Left kidney (tissue), 2 donors: ENCODE results near the gene SHB. TPM values are rescaled to one million over a fixed set of nuclear protein-coding genes. Genes with fewer than 3 reads are reported as not detected.
"Not testable (repeated sequence)": the region's sequence is repeated elsewhere in the genome, so short reads cannot be mapped to it uniquely, and the experiment has no call there.

ENCODE experiments used
- DNase-seq: peaks from one replicate; pipeline ENCODE4 v3.0.0-alpha.2; 2013
- polyA plus RNA-seq: library from polyadenylated mRNA; unstranded; fragments of 120-200 nt; gene quantifications from one replicate; pipeline ENCODE4 v1.2.1, GENCODE V29; 2013; ENCODE audit not compliant: insufficient read length

SHB gene
- polyA plus RNA-seq, 1 donor: 14.1 TPM

- DNase-seq: no peak
Observed at GRCh38 chr9:37918665-37919170, 150.3 kb downstream of the SHB start.

DNA sequence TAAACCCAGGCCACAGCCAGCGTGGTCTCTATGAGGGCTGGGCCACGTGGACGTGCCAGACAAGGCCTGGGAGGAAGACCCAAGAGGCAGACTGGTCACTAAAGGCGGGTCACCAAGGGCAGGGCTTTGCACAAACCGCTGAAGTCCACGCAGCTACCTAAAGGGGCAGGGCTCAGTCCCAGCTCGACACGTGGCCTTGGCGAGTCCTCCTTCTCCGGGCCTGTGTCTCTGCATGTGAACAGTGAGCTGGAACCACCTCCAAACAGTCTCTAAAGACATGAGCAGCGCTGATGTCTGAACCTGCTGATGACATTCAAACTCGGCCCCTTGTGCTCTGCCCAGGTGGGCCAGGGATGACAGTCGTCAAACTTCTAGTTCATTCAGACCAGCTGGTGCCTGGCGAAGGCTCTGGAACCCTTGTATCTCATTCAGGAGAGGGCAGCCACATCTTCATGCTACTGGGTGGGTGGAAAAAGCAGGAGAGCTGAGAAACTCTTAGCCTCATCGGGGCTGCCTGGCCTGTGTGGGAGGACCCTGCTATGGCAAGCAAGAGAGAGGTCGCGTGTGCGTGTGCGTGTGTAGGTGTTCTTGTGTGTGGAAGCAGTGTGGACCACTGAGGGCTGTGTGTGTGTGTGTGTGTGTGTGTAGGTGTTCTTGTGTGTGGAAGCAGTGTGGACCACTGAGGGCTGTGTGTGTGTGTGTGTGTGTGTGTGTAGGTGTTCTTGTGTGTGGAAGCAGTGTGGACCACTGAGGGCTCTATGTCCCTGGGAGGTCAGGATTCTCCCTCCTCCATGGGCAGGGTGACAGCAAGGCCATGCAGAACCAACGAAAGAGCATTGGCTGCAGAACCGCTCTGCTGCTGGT is 151.0 kb downstream of the SHB start:
- DNase-seq: no peak

- DNase-seq: no peak
Observed at GRCh38 chr9:37917313-37917731, 151.7 kb downstream of the SHB start.

DNA sequence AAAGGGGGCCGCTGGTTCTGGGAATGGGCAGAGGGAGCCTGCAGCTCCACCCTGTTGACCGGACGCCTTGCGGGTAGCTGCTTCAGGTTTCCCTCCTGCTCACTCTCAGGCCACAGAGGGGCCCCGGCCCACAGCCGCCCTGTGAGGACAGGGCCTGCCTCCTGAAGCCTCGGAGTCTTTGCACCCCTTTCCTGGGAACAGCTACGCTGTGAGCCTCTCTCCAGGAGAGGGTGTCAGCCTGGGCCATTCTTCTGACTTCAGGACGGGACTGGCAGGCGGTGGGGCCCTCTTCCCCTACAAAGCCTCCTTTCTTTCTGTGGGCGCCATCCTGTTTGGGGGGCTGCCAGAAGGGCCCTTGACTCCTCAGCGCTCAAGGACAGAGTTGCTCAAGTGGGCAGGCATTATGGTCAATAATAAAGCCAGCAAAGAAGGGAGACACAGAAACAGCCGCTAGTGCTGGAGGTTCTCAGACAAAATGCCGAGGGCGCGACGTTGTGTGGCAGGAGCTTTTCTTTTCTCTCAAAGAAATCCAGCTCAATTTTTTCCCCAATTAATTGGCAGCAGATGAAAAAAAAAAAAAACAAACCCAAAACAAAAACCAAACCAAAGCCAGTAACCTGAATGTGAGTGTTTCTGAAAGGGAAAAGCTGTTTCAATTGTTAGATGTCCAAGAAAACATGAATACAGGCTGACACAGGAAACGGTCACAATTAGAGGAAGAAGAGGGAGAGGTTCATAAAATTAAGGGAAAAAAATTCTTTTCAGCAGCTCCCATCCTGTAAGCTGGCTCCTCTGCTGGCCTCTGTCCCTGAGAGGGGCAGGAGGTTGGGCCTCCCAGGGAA is 152.3 kb downstream of the SHB start:
- no peak for DNase-seq

DNA sequence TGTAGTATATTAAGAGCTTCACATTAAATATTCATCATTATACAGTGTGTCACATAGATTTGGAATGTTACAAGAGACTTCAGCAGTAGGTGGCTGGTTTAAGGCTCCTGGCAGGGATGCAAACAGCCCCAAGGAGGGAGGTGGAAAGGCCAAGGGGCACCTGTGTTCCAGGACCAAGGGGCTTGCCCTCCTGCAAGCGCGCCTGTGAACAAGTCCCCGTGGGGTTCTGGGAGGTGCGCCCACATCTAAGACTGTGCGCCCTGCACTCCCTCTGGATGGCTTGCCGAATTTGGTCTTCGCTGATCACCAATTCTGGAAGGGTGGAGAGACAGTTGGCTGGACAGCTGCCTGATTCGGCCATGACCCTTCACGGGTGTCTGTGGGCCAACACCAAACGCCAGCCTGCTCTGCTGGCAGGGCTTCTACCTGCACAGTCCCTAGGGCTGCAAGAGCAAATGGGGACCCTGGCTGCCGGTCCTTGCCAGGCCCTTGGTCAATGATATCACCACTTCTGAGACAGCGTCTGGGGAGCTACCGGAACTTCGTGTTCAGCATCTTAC is 153.0 kb downstream of the SHB start:
- no peak for DNase-seq

DNA sequence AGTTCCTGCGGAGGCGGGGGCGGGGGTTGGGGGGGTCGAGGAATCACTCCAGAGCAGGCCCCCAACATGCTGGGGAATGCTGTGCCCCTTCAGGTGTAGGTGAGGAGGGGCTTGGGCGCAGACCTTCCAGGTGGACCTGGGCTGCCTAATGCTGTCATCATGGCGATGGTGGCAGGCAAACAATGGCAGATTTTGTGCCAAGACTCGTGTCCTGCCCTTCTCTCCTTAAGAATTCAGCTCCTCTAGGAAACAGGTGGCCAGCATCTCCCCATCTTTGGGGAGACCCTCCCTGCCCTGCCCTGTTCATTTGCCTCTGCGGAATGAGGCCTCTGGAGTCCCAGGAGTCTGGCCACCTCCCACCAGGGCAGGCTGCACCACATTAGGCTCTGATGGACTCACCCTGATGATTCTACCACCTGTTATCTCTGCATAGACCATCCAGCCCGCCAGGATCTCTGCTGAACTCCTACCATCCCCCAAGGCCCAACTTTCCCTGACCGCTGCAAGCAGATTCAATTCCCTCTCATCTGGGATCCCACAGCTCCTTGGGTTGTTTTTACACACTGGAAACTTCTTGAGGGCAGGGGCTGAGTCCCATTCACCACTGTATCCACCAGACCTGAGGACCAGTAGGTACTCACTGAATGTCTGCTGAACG is 154.2 kb downstream of the SHB start:
- no peak for DNase-seq

DNA sequence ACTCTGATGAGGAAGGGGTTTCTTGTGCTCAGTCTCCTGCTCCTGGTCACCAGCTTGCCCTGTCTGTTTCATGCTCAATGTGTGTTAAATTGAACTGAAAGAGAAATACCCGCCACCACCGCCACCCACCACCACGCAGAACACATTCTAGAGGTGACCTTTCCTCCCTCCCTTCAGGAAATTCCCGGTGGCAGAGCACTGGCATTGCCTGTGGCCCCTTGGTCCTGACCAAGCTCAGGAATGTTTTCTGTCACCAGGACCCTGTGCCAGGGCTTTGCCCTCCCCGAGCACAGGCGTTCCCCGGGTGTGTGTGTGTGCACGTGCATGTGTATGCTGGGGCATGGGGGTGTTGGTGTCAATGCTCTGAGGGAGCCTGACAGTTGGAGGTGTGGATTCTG is 154.9 kb downstream of the SHB start:
- DNase-seq: no peak

DNA sequence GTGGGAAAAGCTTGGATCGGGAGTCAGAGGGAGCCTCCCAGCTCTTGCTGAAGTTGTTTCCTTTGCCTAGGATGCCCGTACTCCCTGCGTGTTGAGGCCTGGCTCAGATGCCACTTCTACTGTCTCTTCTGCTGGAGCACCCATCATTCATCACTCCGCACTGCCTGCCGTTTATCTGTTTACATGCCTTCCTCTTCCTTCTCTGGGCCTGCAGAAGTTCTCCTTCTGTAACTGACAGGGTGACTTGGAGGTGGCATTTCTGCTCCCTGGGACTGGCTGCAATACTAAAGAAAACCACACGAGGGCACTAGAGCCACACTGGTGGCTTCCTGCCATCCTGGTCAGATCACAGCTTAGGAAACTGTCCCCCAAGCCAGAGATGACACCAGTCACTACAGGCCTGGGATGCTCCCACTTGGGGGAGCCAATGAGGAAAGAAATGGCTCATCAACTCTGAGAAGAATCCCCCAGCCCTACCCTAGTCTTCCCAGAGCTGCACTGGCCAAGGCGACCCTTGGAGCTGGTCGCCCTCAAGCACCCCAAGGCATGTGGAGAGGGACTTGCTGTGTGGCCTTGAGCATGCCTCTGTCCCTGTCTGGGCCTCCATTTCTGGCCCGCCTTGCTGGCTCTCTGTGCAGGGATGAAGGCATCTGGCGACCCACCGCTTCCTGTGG is 155.4 kb downstream of the SHB start:
- peak; percentile 87 for DNase-seq

- no peak for DNase-seq
Observed at GRCh38 chr9:37911271-37911681, 157.8 kb downstream of the SHB start.

DNA sequence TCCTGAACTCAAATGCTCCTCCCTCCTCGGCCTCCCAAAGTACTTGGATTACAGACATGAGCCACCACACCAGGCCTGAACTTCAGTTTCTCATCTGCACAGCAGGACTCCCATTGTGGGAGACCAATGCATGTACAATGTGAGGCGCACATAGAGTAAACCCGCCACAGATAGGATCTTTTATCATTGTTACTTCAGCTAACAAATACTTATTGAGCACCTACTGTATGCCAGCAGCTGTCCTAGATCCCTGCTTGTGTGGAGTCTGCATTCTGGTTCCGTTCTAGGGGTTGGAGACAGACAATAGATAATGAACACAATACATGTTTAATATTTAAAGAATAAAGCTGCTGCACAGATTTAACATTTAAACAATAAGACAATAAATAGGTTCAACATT is 158.8 kb downstream of the SHB start:
- DNase-seq: no peak

DNA sequence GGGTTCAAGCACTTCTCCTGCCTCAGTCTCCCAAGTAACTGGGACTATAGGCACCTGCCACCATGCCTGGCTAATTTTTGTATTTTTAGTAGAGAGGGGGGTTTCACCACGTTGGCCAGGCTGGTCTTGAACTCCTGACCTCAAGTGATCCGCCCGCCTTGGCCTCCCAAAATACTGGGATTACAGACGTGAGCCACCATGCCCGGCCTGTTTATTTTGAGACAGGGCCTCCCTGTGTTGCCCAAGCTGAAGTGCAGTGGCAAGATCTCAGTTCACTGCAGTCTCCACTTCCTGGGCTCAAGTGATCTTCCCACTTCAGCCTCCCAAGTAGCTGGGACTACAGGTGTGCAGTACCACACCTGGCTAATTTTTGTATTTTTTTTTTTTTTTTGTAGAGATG is 159.2 kb downstream of the SHB start:
- not testable (repeated sequence) for DNase-seq

GRCh38 chr9:37909326-37909725 is 159.7 kb downstream of the SHB start:
- no peak for DNase-seq

GRCh38 chr9:37908698-37909186 is 160.3 kb downstream of the SHB start:
- no peak for DNase-seq

DNA sequence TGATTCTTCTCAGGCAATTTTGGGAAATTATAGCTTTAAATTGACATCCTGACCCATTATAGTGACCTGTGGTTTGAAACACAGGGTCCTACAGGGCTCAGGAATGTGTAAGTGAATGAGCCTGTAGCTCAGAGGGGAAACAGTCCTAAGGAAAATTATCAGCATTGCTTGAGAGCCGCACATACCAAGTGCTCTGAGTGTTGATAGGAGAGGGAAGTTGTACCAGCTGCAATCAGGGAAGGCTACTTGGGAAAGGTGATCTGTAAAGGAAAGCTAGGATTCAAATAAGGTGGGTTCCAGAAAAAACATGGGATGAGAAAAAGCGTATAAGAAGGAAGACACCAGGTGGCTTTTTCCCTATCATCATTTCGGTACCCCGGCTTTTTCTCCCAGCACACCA is 160.7 kb downstream of the SHB start:
- DNase-seq: no peak

- no peak for DNase-seq
Observed at GRCh38 chr9:37906312-37907239, 162.5 kb downstream of the SHB start.

DNA sequence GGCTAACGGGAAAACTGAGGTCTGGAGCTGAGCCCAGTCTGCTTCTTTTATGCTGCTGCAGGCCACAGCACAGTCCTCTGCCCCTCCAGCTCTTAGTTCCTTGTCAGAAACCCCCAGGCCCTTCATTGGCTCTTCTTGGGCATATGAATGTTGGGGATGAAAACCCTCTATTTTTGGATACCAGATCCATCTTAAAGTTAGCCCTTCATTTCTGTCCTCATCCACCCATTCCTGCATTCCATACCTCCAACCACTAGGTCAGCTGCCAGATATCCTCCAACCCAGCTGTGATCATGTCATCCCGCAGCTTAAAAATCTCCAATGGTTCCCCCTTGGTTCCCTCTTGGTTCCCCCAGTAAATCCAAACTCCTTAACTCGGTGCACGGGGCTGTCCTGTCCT is 163.3 kb downstream of the SHB start:
- no peak for DNase-seq

DNA sequence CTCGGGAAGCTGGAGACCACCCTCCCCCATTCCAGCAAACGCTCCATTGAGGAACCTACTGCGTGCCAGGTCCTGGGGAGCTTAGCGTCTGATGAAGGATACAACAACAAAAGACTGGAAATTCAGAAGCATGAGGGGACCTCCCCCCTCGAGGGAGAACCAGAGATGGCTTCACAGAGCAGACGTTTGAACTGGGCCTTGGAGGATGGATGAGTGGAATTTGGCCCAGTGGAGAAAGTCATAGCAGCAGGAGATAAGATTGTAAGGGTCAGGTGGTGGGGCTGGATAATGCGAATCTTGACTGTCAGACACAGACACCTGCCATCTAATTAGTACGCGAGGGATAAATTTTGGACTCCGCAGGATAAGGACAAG is 163.9 kb downstream of the SHB start:
- no peak for DNase-seq

- DNase-seq: no peak
Observed at GRCh38 chr9:37904445-37905130, 164.4 kb downstream of the SHB start.

DNA sequence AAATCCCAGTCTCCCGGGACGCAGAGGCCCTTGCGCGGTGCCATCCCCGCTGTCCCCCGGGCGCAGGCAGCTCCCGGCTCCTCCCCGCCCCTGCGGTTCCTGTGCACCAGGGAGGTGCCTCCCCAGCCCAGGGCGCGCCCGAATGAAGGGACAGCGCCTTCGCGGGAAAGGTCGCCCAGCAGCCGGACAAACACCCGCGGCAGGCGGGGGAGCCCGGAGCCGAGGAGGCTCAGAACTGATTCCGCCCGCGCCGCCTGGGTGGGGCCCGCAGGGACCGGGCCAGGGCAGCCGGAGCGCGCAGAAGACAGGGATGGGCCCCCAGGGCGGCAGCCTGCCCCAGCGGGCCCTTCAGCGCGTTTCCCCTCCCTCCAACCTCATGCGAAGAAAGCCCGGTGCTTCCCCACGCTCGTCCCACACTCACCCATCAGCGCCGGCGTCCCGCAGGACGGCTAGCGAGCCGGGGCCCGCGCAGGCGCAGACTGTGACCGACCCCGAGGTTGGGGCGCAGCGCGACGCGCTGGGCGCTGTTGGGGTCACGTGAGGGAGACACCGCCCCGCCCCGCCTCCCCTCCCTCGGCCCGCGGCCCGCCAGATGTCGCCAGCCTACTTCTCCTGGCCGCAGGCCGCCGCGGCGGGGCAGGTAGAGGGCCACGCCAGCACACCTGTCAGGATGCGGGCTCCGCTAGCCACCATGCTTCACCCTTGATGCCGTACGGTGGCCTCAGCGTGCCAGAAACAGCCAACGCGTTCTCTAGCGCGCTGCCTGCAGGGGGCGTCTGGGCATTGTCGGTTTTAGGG is 165.2 kb downstream of the SHB start, which contains the start of gene SLC25A51:
Gene SLC25A51, minus strand, starts transcription at position 481 of the 798 bp plus-strand sequence. CDS start 15,577 bp downstream, outside the sequence.
- peak; percentile 96 for DNase-seq
